OCI-LY1 (cell line): Measurements from ENCODE around the gene TPPP.

ENCODE experiments used
- CTCF ChIP-seq: fragments of 200-600 bp; sonication (generic), shearing (Covaris generic); IDR thresholded peaks from 2 replicates; pipeline ENCODE4 v1.5.1; 2017; ENCODE audit warnings: mild to moderate bottlenecking, antibody characterized with exemption, low read length, moderate library complexity, mixed read lengths
- EZH2 ChIP-seq: fragments of 200-600 bp; sonication (generic), shearing (Covaris generic); IDR thresholded peaks from 2 replicates; pipeline ENCODE4 v1.8.0; 2017; ENCODE audit warnings: borderline replicate concordance, mixed run types, mild to moderate bottlenecking, antibody characterized with exemption, low read length, moderate library complexity, mixed read lengths

DNA sequence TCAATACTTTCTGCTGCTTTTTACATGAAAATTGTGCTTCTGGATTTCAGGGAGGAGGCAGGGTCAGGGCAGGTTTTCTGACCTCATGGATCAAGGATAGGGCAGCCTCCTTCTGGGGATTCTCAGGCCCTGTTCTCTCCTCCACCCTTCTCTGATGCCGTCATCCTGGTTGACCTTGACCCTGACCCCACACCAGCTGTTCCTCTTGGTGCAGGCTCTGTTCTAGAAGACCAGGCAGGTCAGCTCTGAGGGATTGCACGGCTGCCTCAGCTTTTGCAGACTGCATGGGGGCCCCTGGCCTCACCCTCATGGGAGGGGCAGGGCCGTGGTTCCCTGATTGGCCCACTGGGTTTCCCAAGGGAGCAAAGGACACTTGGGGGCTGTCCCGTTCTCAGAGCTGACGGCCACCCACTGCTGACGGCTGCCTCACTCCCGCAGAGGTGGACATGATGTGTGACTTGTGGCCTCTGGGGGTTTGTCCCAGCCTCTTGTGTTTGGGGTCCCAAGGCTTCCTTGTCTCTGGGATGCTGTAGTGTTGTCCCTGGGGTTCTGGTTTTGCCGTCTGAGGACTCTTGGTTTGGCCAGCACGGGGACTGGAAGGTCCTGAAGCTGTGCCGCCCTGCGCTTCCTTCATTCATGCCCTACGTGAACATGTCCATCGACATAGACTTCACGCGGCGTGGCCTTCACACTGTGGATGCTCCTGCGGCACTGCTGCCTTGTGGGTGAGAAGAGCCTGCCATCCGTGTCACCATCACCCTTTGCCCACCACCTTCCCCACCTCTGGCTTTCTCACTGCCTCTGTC is 46.6 kb downstream of the TPPP start:
- TF ChIP-seq CTCF = no peak
- no peak for TF ChIP-seq EZH2
